Panc1 (cell line): ENCODE results near the gene GOLGA6A. TPM values are rescaled to one million over a fixed set of nuclear protein-coding genes. Genes with fewer than 3 reads are reported as not detected.
A peak's percentile ranks its signal among the peaks of the same experiment; 100 is the strongest.

ENCODE experiments used
- ATAC-seq: fragments of 200-7000 bp; cut with Tn5 transposase; 2 replicates; pipeline ENCODE4 v1.9.1; 2020; ENCODE audit warnings: mild to moderate bottlenecking, moderate library complexity
- BruUV-seq: library from RNA; stranded (reverse); fragments of 400-500 nt; replicated peaks from 2 replicates; lab custom pipeline; 2021; lab: Mats Ljungman, UMichigan
- CTCF ChIA-PET: fragments of 300-600 bp; sonication (Branson Sonifier 250); formaldehyde crosslinking; loops from one replicate; lab custom pipeline; 2022; ENCODE audit warnings: antibody characterized with exemption; lab: Charles Lee
- POLR2A ChIA-PET: fragments of 300-600 bp; sonication (Branson Sonifier 250); formaldehyde crosslinking; loops from one replicate; lab custom pipeline; 2022; ENCODE audit warnings: antibody characterized with exemption; lab: Charles Lee
- DNase-seq: peaks from one replicate; pipeline ENCODE4 v3.0.0-alpha.2; 2010; ENCODE audit warnings: low read depth, low spot score
- H3K27ac ChIP-seq: 2 replicates; pipeline ENCODE4 v1.5.1; 2011; ENCODE audit warnings: mild to moderate bottlenecking, low read length, inconsistent platforms
- H3K27me3 ChIP-seq: fragments of 200-500 bp; sonication (Bioruptor generic); 2 replicates; pipeline ENCODE4 v1.6.0; 2014; ENCODE audit warnings: low read length, inconsistent platforms; ENCODE audit not compliant: control insufficient read depth, insufficient read depth
- H3K36me3 ChIP-seq: fragments of 200-500 bp; sonication (Bioruptor generic); 2 replicates; pipeline ENCODE4 v1.5.1; 2014; ENCODE audit warnings: inconsistent platforms, mild to moderate bottlenecking, low read length, moderate library complexity; ENCODE audit not compliant: control insufficient read depth, insufficient read depth
- H3K4me1 ChIP-seq: 2 replicates; pipeline ENCODE4 v1.5.1; 2011; ENCODE audit warnings: inconsistent platforms, mild to moderate bottlenecking, low read length, moderate library complexity; ENCODE audit not compliant: control insufficient read depth, insufficient read depth
- H3K4me3 ChIP-seq, 2 experiments: 2 replicates each; pipeline ENCODE4 v1.5.1; 2011 to 2012; ENCODE audit warnings: low read depth in 2 of 2, low read length in 2 of 2, mild to moderate bottlenecking in 2 of 2, inconsistent platforms in 1 of 2, moderate library complexity in 1 of 2
- H3K9me3 ChIP-seq: fragments of 200-500 bp; sonication (Bioruptor generic); 2 replicates; pipeline ENCODE4 v1.5.1; 2014; ENCODE audit warnings: low read depth, mild to moderate bottlenecking, inconsistent platforms, low read length, moderate library complexity; ENCODE audit not compliant: control insufficient read depth, insufficient read depth
- POLR2AphosphoS5 ChIP-seq: IDR thresholded peaks from 2 replicates; pipeline ENCODE4 v1.6.1; 2012; ENCODE audit warnings: mild to moderate bottlenecking, low read depth, low read length, moderate library complexity
- REST ChIP-seq, 2 experiments: IDR thresholded peaks; 2 replicates each; pipeline ENCODE4 v1.6.1; 2011 to 2012; ENCODE audit warnings: low read depth in 2 of 2, control low read depth in 1 of 2, low read length in 1 of 2, mild to moderate bottlenecking in 1 of 2, moderate library complexity in 1 of 2; ENCODE audit not compliant: insufficient read depth in 1 of 2
- SIN3A ChIP-seq: IDR thresholded peaks from 2 replicates; pipeline ENCODE4 v1.6.1; 2012; ENCODE audit warnings: low read depth, mild to moderate bottlenecking, low read length, moderate library complexity, borderline replicate concordance; ENCODE audit not compliant: insufficient read depth
- TCF7L2 ChIP-seq: IDR thresholded peaks from 2 replicates; pipeline ENCODE4 v1.6.1; 2011; ENCODE audit warnings: mild to moderate bottlenecking, low read depth, low read length, inconsistent platforms
- in situ Hi-C: cut with HindIII; loops from 2 replicates; pipeline ENCODE4 v1.10.0; 2016; ENCODE audit warnings: low sequenced_read_pairs, low pct_unique_long_range_greater_than_20kb
- intact Hi-C: fragments of 100-400 bp; cut with micrococcal nuclease; formaldehyde crosslinking; loops from one replicate; pipeline ENCODE4 v1.10.0; 2022; ENCODE audit not compliant: unreplicated experiment
- total RNA-seq: library from RNA; stranded (reverse); gene quantifications from one replicate; pipeline ENCODE4 v1.2.1, GENCODE V29; 2021; ENCODE audit not compliant: unreplicated experiment
- TF ChIP-seq, protein P1 (sequence below): fragments of 450-650 bp; IDR thresholded peaks from 2 replicates; pipeline ENCODE4 v1.5.1; 2017; ENCODE audit warnings: mild to moderate bottlenecking

Gene GOLGA6A
- total RNA-seq, 1 experiment from 2014 or later: 0.05 TPM

GRCh38 chr15:74055804-74056203 lies 26.5 kb downstream of the GOLGA6A start:
- no peaks in the 10 kb centered on the region for H3K9me3 ChIP-seq
- ChIA-PET POLR2A (no interaction called here), CTCF (interaction anchor here (0.7 kb wide), 1 partner anchor 248 kb away, joined by 12 read pairs; no protein-coding TSS in a partner anchor)
- no peaks in the 10 kb centered on the region for H3K36me3 ChIP-seq
- intact Hi-C loops: loop anchor here (2.0 kb wide), 1 partner anchor 247 kb away; no protein-coding TSS in a partner anchor
- H3K4me3 ChIP-seq: no peak overlapping the region
- no peak for DNase-seq
- no peak for ATAC-seq
- peaks cover 2% of the 10 kb centered on the region; the same call in 1 of the 2 replicates for H3K27me3 ChIP-seq
- no peak overlapping the region for H3K27ac ChIP-seq
- TF ChIP-seq REST (IDR thresholded peaks at IDR 0.05; ENCODE audit: insufficient read depth in 1 of 2, low read depth in 2 of 2, low read length in 1 of 2): no peak
- no peak for TF ChIP-seq TCF7L2
- no peak for TF ChIP-seq SIN3A
- TF ChIP-seq POLR2AphosphoS5: no peak
- H3K4me1 ChIP-seq: no peaks in the 10 kb centered on the region
- in situ Hi-C loops: no loop called here
- BruUV-seq: no TSS peak

DNA sequence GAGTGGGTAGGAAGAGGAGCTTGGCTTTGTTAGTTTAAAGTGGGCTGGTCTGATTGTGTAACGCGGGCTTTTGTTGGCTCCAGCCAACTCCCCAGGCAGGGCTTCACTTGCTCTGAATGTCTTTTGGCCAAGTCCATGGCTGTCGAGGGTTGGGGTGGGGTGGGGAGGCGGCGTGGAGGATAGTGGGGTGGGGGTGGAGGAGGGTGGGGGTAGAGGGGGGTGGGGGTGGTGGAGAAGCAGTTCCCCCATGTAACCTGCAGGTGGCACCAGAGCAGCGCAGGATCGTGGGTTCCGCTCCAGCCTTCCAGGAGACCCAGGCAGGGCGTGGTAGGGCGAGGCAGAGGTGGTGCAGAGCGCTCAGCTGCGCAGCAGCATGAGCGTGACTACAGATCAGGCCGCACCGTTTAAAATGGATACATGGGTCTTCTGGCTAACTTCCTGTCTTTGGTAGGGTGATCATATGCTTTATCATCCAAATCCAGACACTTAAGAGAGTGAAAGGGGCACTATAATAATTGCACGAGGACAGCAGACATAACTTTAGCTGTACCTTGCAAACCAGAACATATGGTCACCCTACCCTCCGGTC lies 28.3 kb downstream of the GOLGA6A start:
- intact Hi-C loops (loop anchor here (2.0 to 5.0 kb wide), 2 partner anchors 73 to 249 kb away; no protein-coding TSS in a partner anchor), in situ Hi-C loops (no loop called here)
- CTCF ChIA-PET: interaction anchor here (0.5 to 2.4 kb wide), 18 partner anchors 63 to 1457 kb away, joined by 3 to 22 read pairs (median 4); partner anchors contain the start of gene RPP25
- POLR2A ChIA-PET: interaction anchor here (0.6 kb wide), 1 partner anchor 81 kb away, joined by 7 read pairs; no protein-coding TSS in a partner anchor
- ATAC-seq (peak; percentile 96), DNase-seq (no peak)
- no TSS peak for BruUV-seq
- Histone ChIP-seq H3K4me1 (no peaks in the 10 kb centered on the region), H3K36me3 (no peaks in the 10 kb centered on the region), H3K27me3 (peaks cover 2% of the 10 kb centered on the region; the same call in 1 of the 2 replicates), H3K4me3 (peak overlapping the region; percentile 7 to 31; a peak in 2 of 4 replicates), H3K9me3 (no peaks in the 10 kb centered on the region), H3K27ac (no peak overlapping the region)
- TF ChIP-seq, protein P1, sequence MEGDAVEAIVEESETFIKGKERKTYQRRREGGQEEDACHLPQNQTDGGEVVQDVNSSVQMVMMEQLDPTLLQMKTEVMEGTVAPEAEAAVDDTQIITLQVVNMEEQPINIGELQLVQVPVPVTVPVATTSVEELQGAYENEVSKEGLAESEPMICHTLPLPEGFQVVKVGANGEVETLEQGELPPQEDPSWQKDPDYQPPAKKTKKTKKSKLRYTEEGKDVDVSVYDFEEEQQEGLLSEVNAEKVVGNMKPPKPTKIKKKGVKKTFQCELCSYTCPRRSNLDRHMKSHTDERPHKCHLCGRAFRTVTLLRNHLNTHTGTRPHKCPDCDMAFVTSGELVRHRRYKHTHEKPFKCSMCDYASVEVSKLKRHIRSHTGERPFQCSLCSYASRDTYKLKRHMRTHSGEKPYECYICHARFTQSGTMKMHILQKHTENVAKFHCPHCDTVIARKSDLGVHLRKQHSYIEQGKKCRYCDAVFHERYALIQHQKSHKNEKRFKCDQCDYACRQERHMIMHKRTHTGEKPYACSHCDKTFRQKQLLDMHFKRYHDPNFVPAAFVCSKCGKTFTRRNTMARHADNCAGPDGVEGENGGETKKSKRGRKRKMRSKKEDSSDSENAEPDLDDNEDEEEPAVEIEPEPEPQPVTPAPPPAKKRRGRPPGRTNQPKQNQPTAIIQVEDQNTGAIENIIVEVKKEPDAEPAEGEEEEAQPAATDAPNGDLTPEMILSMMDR: peak; percentile 88
- no peak for TF ChIP-seq POLR2AphosphoS5

DNA sequence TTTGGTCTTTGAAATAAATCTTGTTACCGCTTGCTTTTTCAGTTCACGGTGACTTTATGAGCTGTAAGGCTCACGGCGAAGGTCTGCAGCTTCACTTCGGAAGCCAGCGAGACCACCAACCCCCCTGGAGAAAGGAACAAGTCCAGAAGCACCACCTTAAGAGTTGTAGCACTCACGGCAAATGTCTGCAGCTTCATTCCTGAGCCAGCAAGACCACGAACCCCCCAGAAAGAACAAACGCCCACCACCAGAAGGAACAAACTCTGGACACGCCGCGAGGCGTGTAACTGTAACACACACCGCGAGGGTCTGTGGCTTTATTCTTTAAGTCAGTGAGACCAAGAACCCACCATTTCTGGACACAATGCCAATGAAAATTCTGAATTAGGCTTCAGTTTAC lies 28.8 kb downstream of the GOLGA6A start:
- Histone ChIP-seq H3K4me3 (no peak overlapping the region), H3K36me3 (no peaks in the 10 kb centered on the region), H3K27ac (no peak overlapping the region), H3K4me1 (no peaks in the 10 kb centered on the region), H3K9me3 (no peaks in the 10 kb centered on the region), H3K27me3 (peaks cover 2% of the 10 kb centered on the region; the same call in 1 of the 2 replicates)
- in situ Hi-C loops (no loop called here), intact Hi-C loops (loop anchor here (5.0 kb wide), 1 partner anchor 74 kb away; no protein-coding TSS in a partner anchor)
- ChIA-PET POLR2A (interaction anchor here (0.6 kb wide), 2 partner anchors 80 to 269 kb away, joined by 3 to 7 read pairs; no protein-coding TSS in a partner anchor), CTCF (interaction anchor here (0.5 to 2.4 kb wide), 16 partner anchors 13 to 1456 kb away, joined by 3 to 22 read pairs (median 4); partner anchors contain the start of gene RPP25)
- DNase-seq (no peak), ATAC-seq (no peak)
- no TSS peak for BruUV-seq
- TF ChIP-seq REST (IDR thresholded peaks at IDR 0.05; ENCODE audit: insufficient read depth in 1 of 2, low read depth in 2 of 2, low read length in 1 of 2) (no peak), POLR2AphosphoS5 (no peak), SIN3A (no peak), TCF7L2 (no peak)
- TF ChIP-seq, protein P1: no peak
